GM18508 (cell line): ENCODE data around the gene KLK10.

ENCODE experiments used
- ATAC-seq: cut with Tn5 transposase; IDR thresholded peaks from one replicate; pipeline ENCODE4 v1.9.1; 2021; ENCODE audit warnings: moderate number of reproducible peaks; ENCODE audit not compliant: insufficient read depth, unreplicated experiment

Gene KLK10

DNA sequence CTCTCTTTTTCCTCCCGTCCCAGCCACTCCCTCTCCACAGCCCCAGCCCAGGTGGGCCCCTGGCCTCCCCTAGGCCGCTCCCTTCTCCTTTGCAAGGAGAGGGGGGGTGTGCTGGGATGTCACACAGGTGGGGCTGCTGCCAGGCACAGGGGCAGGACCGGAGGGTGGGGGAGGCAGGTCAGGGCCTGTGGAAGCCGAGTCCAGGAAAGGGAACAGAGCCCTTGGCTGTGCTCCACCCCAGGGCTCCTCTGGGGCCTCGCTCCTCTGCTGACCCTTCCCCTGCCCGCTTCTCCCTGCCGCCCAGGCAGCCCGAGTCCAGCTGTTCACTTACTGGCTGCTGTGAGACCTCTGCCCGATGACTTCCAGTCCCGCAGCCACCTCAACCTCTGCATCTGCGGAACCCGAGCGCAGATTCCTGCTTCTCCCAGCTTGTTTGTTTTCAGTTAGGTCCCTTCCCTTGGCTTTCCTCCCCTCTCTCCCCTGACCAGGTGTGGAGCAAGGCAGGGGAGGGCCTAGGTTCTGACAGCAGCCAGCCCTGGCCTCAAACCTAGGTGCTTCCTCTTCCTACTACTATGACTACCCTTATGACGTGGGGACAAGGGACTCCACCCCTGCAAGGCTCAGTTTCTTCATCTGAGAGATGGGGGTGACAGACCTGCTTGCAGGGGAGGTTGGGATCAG is 7.8 kb upstream of the KLK10 start:
- no peak for ATAC-seq

DNA sequence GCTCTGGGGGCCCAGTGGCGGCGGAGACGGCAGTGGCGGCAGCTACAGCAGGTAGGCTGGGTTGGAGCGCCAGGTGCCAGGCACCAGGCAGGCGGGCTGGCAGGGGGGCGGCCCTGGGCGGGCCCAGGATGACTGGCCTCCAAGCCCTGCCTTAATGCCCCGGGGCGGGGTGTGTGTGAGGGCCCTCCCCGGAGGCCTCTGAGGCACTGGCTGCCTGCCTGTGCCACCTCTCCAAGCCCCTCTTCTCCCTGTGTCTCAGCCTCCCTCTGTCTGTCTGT is 7.0 kb upstream of the KLK10 start, which contains the start of gene KLK11:
Gene KLK11, minus strand, starts transcription at position 63 of the 278 bp plus-strand sequence. CDS start 985 bp downstream, outside the sequence.
- no peak for ATAC-seq

DNA sequence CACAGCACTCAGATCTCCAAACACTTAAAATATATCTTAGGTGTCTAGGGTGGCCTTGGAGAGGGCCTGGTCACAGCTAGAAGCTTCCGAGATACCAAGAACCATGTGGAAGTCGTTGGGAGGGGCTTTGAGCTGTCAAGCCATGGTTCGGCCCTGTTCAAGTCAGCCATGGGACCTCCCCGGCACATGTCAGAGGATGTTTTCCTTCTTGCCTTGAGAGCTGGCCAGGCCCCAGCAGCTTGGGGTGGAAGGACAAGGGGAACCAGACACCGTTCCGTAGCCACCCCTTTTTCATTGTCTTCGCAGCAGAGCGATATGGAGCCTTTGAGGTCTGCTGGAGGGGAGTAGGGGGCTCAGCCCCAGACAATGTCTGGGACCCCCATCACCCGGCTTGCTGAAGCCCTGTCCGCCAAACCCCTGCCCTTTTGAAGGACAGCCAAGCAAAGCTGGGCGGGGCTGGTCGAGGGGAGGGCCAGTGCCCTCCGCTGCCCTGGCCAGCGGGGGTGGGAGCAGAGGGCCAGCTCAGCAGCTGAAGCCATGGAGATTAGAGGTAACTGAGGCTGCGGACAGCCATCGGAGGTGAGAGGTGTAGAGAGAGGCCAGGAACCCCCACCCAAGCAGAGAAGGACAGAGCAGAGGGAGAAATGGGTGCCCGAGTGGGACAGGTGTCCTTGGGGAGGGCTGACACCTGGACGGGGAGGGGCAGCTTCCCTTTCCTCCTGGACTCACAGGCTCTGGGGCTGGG is 6.5 kb upstream of the KLK10 start:
- no peak for ATAC-seq

DNA sequence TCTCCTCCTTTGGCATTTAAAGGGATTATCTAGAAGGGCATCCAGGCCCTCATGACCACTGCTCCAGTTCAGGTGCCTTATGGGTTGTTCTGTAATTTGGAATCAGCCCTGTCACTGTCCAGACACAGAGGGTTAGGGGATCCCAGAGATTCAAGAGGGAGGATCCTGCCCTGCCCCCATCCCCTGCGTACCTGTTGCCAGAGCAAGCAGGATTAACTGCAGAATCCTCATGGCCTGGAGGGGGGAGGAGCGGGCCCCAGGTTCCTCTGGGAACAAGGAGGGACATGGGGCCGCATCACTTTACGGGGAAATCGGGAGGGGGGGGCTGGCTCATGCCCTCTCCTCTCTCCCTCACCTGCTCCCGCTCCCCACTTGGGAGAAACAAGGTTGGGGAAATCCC is 5.9 kb upstream of the KLK10 start:
- ATAC-seq, result no peak

DNA sequence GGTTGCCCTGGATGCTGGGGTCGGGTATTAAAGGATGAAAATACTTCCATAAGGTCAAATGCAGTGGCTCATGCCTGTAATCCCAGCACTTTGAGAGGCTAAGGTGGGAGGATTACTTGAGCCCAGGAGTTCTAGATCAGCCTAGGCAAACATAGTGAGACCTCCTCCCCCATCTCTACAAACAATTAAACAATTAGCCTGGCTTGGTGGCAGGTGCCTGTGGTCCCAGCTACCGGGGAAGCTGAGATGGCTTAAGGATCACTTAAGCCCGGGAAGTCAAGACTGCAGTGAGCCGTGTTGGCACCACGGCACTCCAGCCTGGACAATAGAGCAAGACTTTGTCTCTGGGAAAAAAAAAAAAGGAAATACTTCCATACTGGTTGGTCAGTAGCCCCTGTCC is 5.4 kb upstream of the KLK10 start:
- no peak for ATAC-seq

DNA sequence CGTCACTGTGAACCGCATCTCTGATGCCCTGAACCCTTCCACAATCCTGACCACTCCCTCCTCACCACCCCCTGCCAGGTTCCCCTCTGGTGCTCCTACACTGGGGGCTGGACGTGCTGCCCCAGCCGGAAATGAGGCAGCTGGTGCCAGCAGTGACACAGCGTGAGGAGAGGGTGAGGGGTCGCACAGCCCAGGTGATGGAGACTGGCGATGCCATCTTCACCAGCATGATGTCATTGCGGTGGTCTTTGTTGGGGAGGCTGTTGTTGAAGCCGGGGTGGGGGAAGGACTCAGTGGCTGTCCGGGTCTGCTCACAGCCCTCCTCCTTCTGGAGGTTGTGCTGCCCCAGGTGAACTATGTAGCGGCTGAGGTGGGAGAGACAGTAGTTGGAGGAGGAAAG is 4.4 kb upstream of the KLK10 start:
- ATAC-seq, result no peak

DNA sequence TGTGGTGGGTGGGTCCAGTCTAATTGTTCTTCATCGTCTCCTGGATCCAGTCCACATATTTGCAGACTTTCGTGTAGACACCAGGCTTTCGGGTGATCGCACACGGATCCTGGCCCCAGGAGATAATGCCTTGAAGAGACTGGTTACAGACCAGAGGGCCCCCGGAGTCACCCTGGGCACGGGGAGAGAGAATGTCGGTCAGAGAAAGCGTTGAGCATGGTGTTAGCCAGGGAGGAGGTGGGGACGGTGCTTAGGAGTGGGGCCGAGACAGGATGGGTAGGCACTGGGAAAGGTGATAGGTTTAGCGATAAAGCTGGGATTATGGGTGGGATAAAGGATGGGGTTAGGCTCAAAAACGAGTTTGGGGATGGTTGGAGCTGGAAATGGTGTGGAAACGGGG is 3.0 kb upstream of the KLK10 start:
- ATAC-seq, result no peak

DNA sequence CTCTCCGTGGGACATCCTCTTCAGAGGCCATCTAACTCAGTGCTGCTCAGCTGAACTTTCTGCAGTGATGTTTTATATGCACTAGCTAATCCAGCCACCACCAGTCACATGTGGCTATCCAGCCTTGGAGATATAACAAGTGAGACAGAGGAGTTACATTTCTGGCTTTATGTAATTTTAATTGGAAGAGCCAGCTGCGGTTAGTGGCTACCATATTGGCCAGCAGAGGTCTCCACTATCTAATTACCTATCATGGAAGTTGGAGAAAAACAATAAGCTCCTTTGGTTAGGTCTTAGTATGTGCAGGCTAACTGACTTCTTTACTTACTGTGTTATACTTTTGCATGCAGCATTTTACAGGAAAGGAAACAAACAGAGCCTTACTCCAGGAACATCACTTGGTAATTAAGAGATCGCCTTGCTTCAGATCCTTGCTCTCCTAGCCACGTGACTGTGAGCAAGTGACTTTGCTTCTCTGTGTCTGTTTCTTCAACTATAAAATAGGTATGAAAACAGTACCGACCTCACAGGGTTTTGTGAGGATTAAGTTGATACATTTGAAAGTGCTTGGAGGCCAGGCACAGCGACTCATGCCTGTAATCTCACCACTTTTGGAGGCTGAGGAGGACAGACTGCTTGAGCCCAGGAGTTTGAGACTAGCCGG is 1.6 kb upstream of the KLK10 start:
- ATAC-seq, result no peak

DNA sequence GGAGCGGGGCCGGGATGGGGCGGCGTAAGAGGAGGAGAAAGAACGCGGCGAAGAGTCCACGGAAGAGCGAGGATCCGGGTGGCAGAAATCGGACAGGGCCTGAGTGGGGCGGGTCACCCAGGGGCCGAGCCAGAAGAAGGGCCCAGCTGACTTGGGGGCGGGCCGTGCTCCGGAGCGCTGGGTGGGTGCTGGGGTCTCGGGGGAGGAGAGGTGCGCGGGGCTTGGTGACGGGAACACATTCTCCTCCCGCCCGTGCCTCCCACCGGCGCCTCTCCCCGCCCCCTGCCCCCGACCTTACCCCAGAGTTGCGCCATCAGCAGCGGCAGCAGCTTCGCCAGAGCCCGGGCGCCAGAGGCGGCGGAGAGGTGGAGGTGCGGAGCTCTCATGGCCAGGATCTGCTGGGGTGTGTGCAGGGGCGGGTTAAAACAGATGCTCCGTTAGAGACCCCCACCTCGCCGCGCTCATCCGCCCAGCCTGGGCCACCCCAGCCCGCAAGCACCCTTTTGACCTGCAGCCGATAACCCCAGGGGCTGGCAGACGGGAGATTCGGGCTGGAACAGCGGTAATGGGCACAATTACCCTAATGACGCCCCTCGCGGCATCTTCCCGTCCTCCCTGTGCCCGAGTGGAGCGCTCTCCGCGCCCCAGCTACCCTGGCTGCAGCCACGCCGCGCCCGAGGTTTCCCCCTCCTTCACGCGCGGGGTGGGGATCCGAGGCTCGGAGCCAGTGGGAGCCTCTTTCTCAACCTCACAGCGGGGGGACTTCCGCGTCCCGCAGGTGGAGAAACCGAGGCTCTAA is 565 bp downstream of the KLK10 start:
- ATAC-seq, result no peak

DNA sequence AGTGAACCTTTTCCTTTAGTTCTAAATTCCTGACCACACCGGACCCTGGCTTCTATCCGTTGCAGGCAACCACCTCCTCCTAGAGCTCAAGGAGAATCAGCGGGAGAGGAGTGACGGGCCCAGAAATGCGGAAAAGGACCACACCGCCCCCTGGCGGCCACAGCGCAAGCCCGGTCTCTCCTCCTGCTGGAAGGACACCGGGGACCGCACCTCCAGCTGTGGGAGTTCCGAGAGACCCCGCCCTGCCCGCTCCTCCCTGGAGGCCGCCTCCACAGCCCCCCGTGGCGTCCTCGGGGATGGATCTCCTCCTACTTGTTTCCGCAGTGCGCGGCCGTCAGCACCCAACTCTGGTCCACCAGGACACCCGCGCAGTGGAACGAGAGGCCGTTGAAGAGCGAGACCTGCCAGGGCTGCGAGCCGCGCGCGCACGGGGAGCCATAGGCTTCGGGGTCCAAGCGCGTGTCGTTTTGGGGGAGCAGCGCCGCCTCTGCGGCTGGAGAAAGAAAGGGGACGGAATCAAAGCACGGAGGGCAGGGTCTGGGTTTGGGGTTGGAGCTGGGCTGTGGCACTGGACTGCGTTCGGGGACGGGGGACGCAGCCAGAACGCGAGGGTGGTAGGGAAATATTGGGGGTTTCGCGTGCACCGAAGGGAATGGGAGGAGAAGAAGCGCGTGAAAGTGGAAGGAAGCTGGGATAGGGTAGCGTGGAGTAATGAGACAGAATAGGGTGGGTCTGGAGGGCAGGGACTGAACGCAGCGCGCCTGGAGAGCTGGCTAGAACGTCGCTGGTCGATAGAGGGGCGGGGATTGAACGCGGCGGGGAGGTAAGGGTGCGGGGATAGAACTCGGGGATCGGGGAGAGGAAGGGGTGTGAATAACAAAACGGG is 2.5 kb downstream of the KLK10 start:
- ATAC-seq, result no peak

DNA sequence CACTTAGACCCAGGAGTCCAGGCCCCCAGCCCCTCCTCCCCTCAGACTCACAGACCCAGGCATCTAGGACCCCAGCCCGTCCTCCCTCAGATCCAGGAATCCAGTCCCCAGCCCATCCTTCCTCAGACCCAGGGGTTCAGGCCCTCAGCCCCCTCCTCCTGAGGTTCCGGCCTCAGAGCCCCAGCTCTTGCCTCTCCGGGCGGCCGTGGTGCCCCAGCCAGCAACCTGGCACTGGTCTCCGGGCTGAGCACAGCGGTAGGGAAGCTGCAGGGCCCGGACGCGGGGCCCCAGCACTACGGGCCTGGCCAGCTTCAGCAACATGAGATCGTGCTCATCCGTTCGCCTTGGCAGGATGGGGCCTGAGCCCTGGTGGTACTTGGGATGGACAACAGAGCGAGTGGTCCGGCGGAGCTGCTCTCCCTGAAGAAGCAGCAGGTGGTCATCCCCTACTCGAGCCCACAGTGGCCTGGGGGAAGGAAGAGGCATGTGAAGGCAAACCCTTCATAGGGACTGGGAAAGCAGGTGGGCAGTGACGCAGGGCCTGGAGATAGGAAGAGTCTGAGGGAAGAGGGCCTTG is 3.7 kb downstream of the KLK10 start:
- no peak for ATAC-seq

DNA sequence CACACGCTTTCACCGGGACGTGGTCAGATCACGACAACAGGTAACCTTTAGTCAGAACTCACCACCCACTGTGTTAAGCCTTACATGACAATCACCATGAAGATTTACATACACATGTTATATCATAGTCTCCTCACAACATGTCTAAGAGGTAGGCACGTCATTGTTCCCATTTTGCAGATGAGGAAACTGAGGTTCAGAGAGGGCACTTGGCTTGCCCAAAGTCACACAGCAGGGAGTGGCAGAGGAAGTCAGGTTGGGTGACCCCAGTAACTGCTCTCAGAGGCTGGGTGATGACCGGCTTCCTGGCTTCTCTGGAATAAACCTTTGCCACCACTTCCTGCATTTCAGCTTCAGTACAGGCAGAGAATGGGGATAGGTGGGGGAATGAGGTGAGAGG is 5.3 kb downstream of the KLK10 start:
- no peak for ATAC-seq

DNA sequence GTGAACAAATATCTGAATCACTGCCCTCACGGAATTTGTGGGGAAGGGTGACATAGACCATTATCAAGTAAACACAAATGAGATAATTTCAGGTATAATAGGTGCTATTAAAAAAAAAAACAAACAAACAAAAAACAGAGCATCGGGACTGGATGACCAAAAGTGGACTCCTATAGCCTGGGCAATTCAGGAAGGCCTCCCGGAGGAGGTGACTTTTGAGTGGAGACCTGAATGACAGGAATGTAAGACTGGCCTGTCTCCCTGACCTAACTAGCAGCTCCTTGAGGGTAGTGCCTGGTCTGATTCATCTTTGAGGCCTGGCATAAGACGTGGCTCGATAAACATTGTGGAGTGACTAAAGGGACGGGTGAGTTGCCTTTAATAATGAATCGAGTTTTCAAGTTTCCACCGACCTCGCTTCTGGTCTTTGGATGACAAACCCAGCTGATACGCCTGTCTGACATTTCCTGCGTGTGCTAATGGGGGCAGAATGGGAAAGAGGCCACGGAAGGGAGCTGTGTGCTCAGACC is 6.8 kb downstream of the KLK10 start:
- no peak for ATAC-seq

DNA sequence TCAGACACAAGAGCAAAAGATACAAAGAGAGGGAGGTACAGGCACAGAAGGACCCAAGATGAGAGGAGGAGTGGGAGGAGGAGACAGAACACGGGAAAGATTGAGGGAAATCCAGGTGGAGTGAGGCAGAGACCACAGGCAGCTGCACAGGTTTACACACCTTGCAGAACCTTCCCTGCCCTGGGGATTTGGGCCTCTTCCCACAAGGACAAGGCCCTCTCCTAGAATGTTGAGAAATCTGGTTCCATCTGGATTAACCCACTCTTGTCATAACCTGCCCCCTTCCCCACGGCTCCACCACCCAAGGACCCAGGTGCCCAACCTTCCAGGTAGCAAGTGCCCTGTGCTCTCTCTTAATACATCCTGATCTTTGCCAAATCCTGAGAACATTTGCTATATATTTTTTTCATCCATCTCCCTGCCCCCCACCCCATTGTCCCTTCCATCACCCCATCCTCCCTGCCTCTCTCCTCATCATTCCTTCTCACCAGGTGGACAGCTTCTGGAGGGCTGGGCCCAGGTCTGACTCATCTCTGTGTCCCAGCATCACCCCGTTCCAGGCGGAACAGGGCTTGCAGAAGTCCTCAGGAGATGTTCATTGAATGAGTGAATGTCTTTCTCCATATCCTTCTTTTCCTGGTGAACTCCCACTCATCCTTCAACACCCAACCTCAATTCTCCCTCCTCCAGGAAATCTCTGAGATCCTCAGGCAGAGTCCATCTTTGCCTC is 9.3 kb downstream of the KLK10 start:
- ATAC-seq, result no peak

DNA sequence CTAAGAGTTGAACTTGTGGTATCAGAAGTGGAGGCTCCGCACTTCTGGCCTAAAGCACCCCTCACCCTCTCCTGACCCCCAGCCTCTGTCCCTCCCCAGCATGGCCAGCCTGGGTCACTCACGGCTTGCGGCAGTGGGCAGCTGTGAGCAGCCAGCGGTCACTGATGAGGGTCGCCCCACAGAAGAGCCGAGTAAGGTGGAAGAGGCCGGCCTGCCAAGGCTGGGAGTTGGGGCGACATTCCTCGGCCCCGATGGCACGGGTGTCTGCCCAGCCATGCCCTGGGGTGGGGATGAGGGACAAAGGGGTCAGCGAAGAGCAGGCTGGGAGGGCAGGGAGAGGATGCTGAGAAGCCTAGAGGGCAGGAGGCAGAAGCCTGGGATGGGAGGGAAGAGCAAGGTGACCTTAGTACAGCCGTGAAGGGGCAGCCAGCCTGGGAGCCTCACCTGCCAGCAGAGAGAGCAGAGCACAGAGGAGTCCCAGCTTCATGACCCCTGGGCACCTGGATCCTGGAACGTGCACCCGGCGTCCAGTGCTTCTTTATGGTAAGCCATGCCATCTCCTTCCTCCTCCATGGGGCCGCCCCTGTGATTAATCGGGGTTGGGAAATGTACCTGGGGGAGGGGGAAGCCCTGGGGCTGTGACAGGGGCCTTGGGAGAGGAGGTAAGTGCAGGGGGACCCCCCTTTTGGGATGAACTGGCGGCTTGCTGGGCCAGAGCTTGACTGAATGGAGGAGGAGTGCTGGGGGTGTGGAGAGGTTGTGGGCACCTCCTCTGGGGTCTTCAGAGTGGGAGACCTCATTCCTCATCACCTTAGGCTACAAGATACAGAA is 10.2 kb downstream of the KLK10 start:
- ATAC-seq, result no peak

DNA sequence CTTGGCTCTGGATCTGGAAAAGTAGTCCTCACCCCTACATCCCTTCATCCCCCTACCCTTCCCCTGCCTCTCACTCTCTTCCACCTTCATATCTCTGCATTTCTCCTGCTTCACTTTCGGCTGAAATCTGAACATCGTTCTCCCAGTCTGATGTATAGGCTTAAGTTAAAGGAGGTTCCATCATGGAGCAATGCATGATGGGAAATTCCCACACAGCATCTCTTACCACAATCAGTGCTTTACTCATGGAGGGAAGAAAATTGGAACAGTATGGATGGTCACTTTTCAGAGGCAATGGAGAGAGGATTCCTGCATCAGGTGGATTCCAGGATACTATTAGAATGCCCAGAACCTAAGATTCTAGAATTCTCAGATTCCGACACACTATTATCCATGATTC is 12.0 kb downstream of the KLK10 start:
- no peak for ATAC-seq

DNA sequence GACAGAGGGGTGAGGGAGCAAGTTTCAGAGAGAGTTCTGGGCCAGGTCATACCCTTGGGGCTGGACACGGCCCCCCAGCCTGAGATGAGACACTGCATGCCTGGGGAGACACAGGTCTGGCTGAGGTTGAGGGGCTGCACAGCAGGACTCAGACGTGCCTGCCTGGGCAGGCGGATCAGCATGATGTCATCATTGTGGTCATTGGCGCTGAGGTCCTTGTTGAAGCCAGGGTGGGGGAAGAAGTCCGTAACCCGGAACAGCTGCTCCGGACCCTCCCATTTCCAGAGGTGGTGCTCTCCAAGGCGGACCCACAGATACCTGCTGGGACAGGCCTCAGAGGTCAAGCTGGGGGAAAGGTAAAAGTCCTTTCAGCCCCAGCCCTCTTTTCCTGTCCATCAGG is 13.1 kb downstream of the KLK10 start:
- no peak for ATAC-seq

DNA sequence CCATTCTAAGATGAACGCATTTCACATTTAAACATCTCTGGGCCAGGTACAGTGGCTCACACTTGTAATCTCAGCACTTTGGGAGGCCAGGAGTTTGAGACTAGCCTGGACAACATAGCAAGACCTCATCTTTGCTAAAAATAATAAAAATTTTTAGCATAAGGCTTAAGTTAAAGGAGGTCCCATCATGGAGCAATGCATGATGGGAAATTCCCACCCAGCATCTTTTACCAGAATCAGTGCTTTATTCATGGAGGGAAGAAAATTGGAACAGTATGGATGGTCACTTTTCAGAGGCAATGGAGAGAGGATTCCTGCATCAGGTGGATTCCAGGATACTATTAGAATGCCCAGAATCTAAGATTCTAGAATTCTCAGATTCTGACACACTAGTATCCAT is 14.3 kb downstream of the KLK10 start:
- no peak for ATAC-seq
